Mesenchymal stem cell (in vitro differentiated cells and primary cell): Measurements from ENCODE around the gene SHISA5.

Experiments used
- DNase-seq: peaks from one replicate; pipeline ENCODE4 v3.0.0-alpha.2; 2013
- H2AFZ ChIP-seq: one replicate; pipeline ENCODE4 v1.6.1; 2013; ENCODE audit warnings: low read depth, mild to moderate bottlenecking, control low read depth, inconsistent platforms, low read length, moderate library complexity
- H2AK5ac ChIP-seq: 2 replicates; pipeline ENCODE4 v1.6.1; 2013; ENCODE audit warnings: low read length, moderate library complexity, mild to moderate bottlenecking, inconsistent platforms; ENCODE audit not compliant: severe bottlenecking
- H2BK120ac ChIP-seq: one replicate; pipeline ENCODE4 v1.6.1; 2013; ENCODE audit warnings: low read depth, mild to moderate bottlenecking, inconsistent platforms, low read length, moderate library complexity
- H2BK12ac ChIP-seq, 2 experiments: one replicate each; pipeline ENCODE4 v1.6.1; 2013; ENCODE audit warnings: inconsistent platforms in 2 of 2, low read length in 2 of 2, mild to moderate bottlenecking in 2 of 2, moderate library complexity in 2 of 2, control low read depth in 1 of 2
- H2BK15ac ChIP-seq: one replicate; pipeline ENCODE4 v1.6.1; 2013; ENCODE audit warnings: mild to moderate bottlenecking, low read depth, inconsistent platforms; ENCODE audit not compliant: poor library complexity, severe bottlenecking
- H2BK5ac ChIP-seq: 2 replicates; pipeline ENCODE4 v1.6.1; 2013; ENCODE audit warnings: low read depth, mild to moderate bottlenecking, low read length, control low read depth, inconsistent platforms; ENCODE audit not compliant: poor library complexity, severe bottlenecking
- H3K14ac ChIP-seq, 2 experiments: one replicate each; pipeline ENCODE4 v1.6.1; 2013; ENCODE audit warnings: inconsistent platforms in 2 of 2, low read length in 2 of 2, control low read depth in 1 of 2, mild to moderate bottlenecking in 1 of 2, moderate library complexity in 1 of 2
- H3K18ac ChIP-seq, 2 experiments: one replicate each; pipeline ENCODE4 v1.6.1; 2013; ENCODE audit warnings: inconsistent platforms in 2 of 2, low read length in 2 of 2, control low read depth in 1 of 2, low read depth in 1 of 2, mild to moderate bottlenecking in 1 of 2
- H3K23ac ChIP-seq, 2 experiments: one replicate each; pipeline ENCODE4 v1.6.1; 2013; ENCODE audit warnings: inconsistent platforms in 2 of 2, low read length in 2 of 2, mild to moderate bottlenecking in 2 of 2, moderate library complexity in 2 of 2, control low read depth in 1 of 2
- H3K27ac ChIP-seq: 2 replicates; pipeline ENCODE4 v1.5.1; 2013; ENCODE audit warnings: mild to moderate bottlenecking, moderate library complexity, low read length, control low read depth, inconsistent platforms; ENCODE audit not compliant: poor library complexity, severe bottlenecking
- H3K27me3 ChIP-seq, 2 experiments: 2 replicates each; pipeline versions ENCODE4 v1.6.1 to v1.7.0; 2013; ENCODE audit warnings: low read length in 2 of 2, mild to moderate bottlenecking in 2 of 2, moderate library complexity in 2 of 2, control low read depth in 1 of 2, inconsistent platforms in 1 of 2; ENCODE audit not compliant: control insufficient read depth in 1 of 2, insufficient read depth in 1 of 2
- H3K36me3 ChIP-seq, 2 experiments: 2 replicates each; pipeline versions ENCODE4 v1.6.1 to v1.7.0; 2013; ENCODE audit warnings: low read length in 2 of 2, control low read depth in 1 of 2, inconsistent platforms in 1 of 2, low read depth in 1 of 2, mild to moderate bottlenecking in 1 of 2; ENCODE audit not compliant: insufficient read depth in 2 of 2, control insufficient read depth in 1 of 2
- H3K4ac ChIP-seq, 2 experiments: one replicate each; pipeline ENCODE4 v1.6.1; 2013; ENCODE audit warnings: inconsistent platforms in 2 of 2, low read length in 2 of 2, mild to moderate bottlenecking in 2 of 2, moderate library complexity in 2 of 2, control low read depth in 1 of 2, low read depth in 1 of 2
- H3K4me1 ChIP-seq: 2 replicates; pipeline ENCODE4 v1.6.1; 2013; ENCODE audit warnings: low read depth, low read length, control low read depth; ENCODE audit not compliant: control insufficient read depth, insufficient read depth
- H3K4me2 ChIP-seq: 2 replicates; pipeline ENCODE4 v1.6.1; 2013; ENCODE audit warnings: low read length, mild to moderate bottlenecking, inconsistent platforms; ENCODE audit not compliant: poor library complexity, severe bottlenecking
- H3K4me3 ChIP-seq, 2 experiments: 2 replicates each; pipeline versions ENCODE4 v1.5.1 to v1.7.0; 2013; ENCODE audit warnings: low read length in 2 of 2, mild to moderate bottlenecking in 2 of 2, control low read depth in 1 of 2, low read depth in 1 of 2; ENCODE audit not compliant: insufficient read depth in 1 of 2
- H3K79me1 ChIP-seq: replicated peaks from 2 replicates; pipeline ENCODE4 v1.6.1; 2013; ENCODE audit warnings: mild to moderate bottlenecking, control low read depth, low read length, inconsistent platforms; ENCODE audit not compliant: poor library complexity, severe bottlenecking
- H3K9ac ChIP-seq: 2 replicates; pipeline ENCODE4 v1.7.0; 2013; ENCODE audit warnings: mild to moderate bottlenecking, low read length, moderate library complexity
- H3K9me3 ChIP-seq: 2 replicates; pipeline ENCODE4 v1.7.0; 2013; ENCODE audit warnings: mild to moderate bottlenecking, low read length; ENCODE audit not compliant: control insufficient read depth
- H4K8ac ChIP-seq: one replicate; pipeline ENCODE4 v1.6.1; 2013; ENCODE audit warnings: inconsistent platforms, mild to moderate bottlenecking, low read length, moderate library complexity
- H4K91ac ChIP-seq: one replicate; pipeline ENCODE4 v1.6.1; 2013; ENCODE audit warnings: mild to moderate bottlenecking, low read length, inconsistent platforms
- WGBS: methylation state at CpG from one replicate; pipeline ENCODE4 v1.1.7; 2013; ENCODE audit warnings: mixed read lengths; 5-methylcytosine and 5-hydroxymethylcytosine counted together

The SHISA5 gene

GRCh38 chr3:48456456-48456855 is 47.5 kb downstream of the SHISA5 start:
- no peak overlapping the region for H4K91ac ChIP-seq
- no peak overlapping the region for H2AK5ac ChIP-seq
- H3K14ac ChIP-seq = no peak overlapping the region
- no peaks in the 10 kb centered on the region for H3K27me3 ChIP-seq
- H3K36me3 ChIP-seq = peaks cover 26 to 81% of the 10 kb centered on the region in 2 experiments
- H3K4ac ChIP-seq = no peak overlapping the region
- no peak overlapping the region for H3K27ac ChIP-seq
- H3K4me2 ChIP-seq = no peak overlapping the region
- H3K4me1 ChIP-seq = no peaks in the 10 kb centered on the region
- no peak overlapping the region for H4K8ac ChIP-seq
- no peak overlapping the region for H3K9ac ChIP-seq
- no peak overlapping the region for H3K4me3 ChIP-seq
- 97% methylated on average over 1 of the region's 1 CpG for WGBS
- H3K18ac ChIP-seq = no peak overlapping the region
- H2BK15ac ChIP-seq = no peak overlapping the region
- no peak overlapping the region for H3K23ac ChIP-seq
- no peak overlapping the region for H2AFZ ChIP-seq
- no peaks in the 10 kb centered on the region for H3K79me1 ChIP-seq
- no peak overlapping the region for H2BK120ac ChIP-seq
- H2BK12ac ChIP-seq = no peak overlapping the region
- H2BK5ac ChIP-seq = no peak overlapping the region
- H3K9me3 ChIP-seq = no peaks in the 10 kb centered on the region
- no peak for DNase-seq

- no peak overlapping the region for H3K27ac ChIP-seq
- H3K23ac ChIP-seq = no peak overlapping the region
- no peak overlapping the region for H2BK12ac ChIP-seq
- no peak overlapping the region for H2BK5ac ChIP-seq
- H4K8ac ChIP-seq = no peak overlapping the region
- H4K91ac ChIP-seq = no peak overlapping the region
- WGBS = 100% methylated on average over 1 of the region's 1 CpG
- no peak overlapping the region for H2BK120ac ChIP-seq
- no peak overlapping the region for H2BK15ac ChIP-seq
- DNase-seq = no peak
- H3K18ac ChIP-seq = no peak overlapping the region
- H3K9ac ChIP-seq = no peak overlapping the region
- H3K4ac ChIP-seq = no peak overlapping the region
- no peak overlapping the region for H3K14ac ChIP-seq
- no peaks in the 10 kb centered on the region for H3K9me3 ChIP-seq
- H3K4me1 ChIP-seq = peaks cover 3% of the 10 kb centered on the region
- H3K27me3 ChIP-seq = no peaks in the 10 kb centered on the region
- peaks cover 11 to 55% of the 10 kb centered on the region in 2 experiments for H3K36me3 ChIP-seq
- no peak overlapping the region for H3K4me3 ChIP-seq
- no peak overlapping the region for H3K4me2 ChIP-seq
- no peak overlapping the region for H2AK5ac ChIP-seq
- no peak overlapping the region for H2AFZ ChIP-seq
- peaks cover 10% of the 10 kb centered on the region for H3K79me1 ChIP-seq
Measured at GRCh38 chr3:48451270-48451669, 52.7 kb downstream of the SHISA5 start.

GRCh38 chr3:48446425-48447193 is 57.4 kb downstream of the SHISA5 start, which contains the start of gene ATRIP:
TSS of gene ATRIP (plus strand) at chr3:48446737. CDS start at chr3:48446846, 109 bp downstream.
- Histone ChIP-seq H3K4ac (peak within 1 kb of the TSS; percentile 41 to 69), H4K91ac (peak within 1 kb of the TSS; percentile 87), H2BK5ac (no peak within 1 kb of the TSS), H3K36me3 (peaks cover 25 to 43% of the 10 kb centered on the region in 2 experiments), H3K27me3 (no peaks in the 10 kb centered on the region), H3K9me3 (no peaks in the 10 kb centered on the region), H2BK12ac (no peak within 1 kb of the TSS), H3K4me1 (peaks cover 4% of the 10 kb centered on the region), H3K4me3 (peak within 1 kb of the TSS; percentile 92 to 100), H2BK15ac (no peak within 1 kb of the TSS), H3K27ac (no peak within 1 kb of the TSS), H3K79me1 (peaks cover 19% of the 10 kb centered on the region), H3K4me2 (peak within 1 kb of the TSS; percentile 71), H3K14ac (peak within 1 kb of the TSS in 1 of 2 experiments; percentile 98), H3K23ac (no peak within 1 kb of the TSS), H3K9ac (peak within 1 kb of the TSS; percentile 94), H2AK5ac (no peak within 1 kb of the TSS), H2BK120ac (no peak within 1 kb of the TSS), H3K18ac (peak within 1 kb of the TSS; percentile 74 to 87), H4K8ac (peak within 1 kb of the TSS; percentile 89), H2AFZ (peak within 1 kb of the TSS; percentile 98)
- WGBS = under 1% methylated on average over 87 of the region's 91 CpGs
- DNase-seq = peak; percentile 89

- Histone ChIP-seq H2BK120ac (no peak overlapping the region), H3K4me1 (peaks cover 5% of the 10 kb centered on the region), H3K9ac (peak overlapping the region; percentile 94), H3K14ac (no peak overlapping the region), H2BK12ac (no peak overlapping the region), H4K91ac (peak overlapping the region; percentile 87), H4K8ac (peak overlapping the region; percentile 89), H3K36me3 (peaks cover 23 to 41% of the 10 kb centered on the region in 2 experiments), H2AFZ (peak overlapping the region; percentile 98), H3K27me3 (no peaks in the 10 kb centered on the region), H2BK15ac (no peak overlapping the region), H3K23ac (no peak overlapping the region), H3K18ac (peak overlapping the region; percentile 74 to 87), H3K27ac (no peak overlapping the region), H3K4ac (peak overlapping the region; percentile 41 to 69), H2AK5ac (no peak overlapping the region), H2BK5ac (no peak overlapping the region), H3K79me1 (peaks cover 15% of the 10 kb centered on the region), H3K4me3 (peak overlapping the region; percentile 92 to 100), H3K9me3 (no peaks in the 10 kb centered on the region), H3K4me2 (peak overlapping the region; percentile 70)
- WGBS = 13% methylated on average over 5 of the region's 6 CpGs
- DNase-seq = no peak
Measured at GRCh38 chr3:48446043-48446424, 57.9 kb downstream of the SHISA5 start.
